ENCODE measurements around the gene ASRGL1.

The ASRGL1 gene

GRCh38 chr11:62345861-62346260 lies 8.6 kb downstream of the ASRGL1 start:
- TF ChIP-seq, protein P1, sequence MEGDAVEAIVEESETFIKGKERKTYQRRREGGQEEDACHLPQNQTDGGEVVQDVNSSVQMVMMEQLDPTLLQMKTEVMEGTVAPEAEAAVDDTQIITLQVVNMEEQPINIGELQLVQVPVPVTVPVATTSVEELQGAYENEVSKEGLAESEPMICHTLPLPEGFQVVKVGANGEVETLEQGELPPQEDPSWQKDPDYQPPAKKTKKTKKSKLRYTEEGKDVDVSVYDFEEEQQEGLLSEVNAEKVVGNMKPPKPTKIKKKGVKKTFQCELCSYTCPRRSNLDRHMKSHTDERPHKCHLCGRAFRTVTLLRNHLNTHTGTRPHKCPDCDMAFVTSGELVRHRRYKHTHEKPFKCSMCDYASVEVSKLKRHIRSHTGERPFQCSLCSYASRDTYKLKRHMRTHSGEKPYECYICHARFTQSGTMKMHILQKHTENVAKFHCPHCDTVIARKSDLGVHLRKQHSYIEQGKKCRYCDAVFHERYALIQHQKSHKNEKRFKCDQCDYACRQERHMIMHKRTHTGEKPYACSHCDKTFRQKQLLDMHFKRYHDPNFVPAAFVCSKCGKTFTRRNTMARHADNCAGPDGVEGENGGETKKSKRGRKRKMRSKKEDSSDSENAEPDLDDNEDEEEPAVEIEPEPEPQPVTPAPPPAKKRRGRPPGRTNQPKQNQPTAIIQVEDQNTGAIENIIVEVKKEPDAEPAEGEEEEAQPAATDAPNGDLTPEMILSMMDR (IDR thresholded peaks at IDR 0.05; ENCODE audit: low read depth, low read length), result no peak
- Histone ChIP-seq H3K9me3 (ENCODE audit: severe bottlenecking) (no peaks in the 10 kb centered on the region), H3K4me3 (ENCODE audit: low read depth, low read length) (no peak overlapping the region), H3K27ac (no peak overlapping the region), H3K36me3 (peaks cover 67% of the 10 kb centered on the region), H3K27me3 (ENCODE audit: insufficient read depth, low read depth, severe bottlenecking) (no peaks in the 10 kb centered on the region)
- no peak for DNase-seq

GRCh38 chr11:62352355-62353336 lies 15.4 kb downstream of the ASRGL1 start:
- Histone ChIP-seq H3K4me3 (ENCODE audit: low read depth, low read length) (no peak overlapping the region), H3K27ac (no peak overlapping the region), H3K27me3 (ENCODE audit: insufficient read depth, low read depth, severe bottlenecking) (no peaks in the 10 kb centered on the region), H3K9me3 (ENCODE audit: severe bottlenecking) (no peaks in the 10 kb centered on the region), H3K36me3 (peaks cover 47% of the 10 kb centered on the region)
- TF ChIP-seq, protein P1 (IDR thresholded peaks at IDR 0.05; ENCODE audit: low read depth, low read length), result no peak
- no peak for DNase-seq

GRCh38 chr11:62353841-62354240 lies 16.6 kb downstream of the ASRGL1 start:
- Histone ChIP-seq H3K9me3 (ENCODE audit: severe bottlenecking) (no peaks in the 10 kb centered on the region), H3K4me3 (ENCODE audit: low read depth, low read length) (no peak overlapping the region), H3K27ac (no peak overlapping the region), H3K36me3 (peaks cover 59% of the 10 kb centered on the region), H3K27me3 (ENCODE audit: insufficient read depth, low read depth, severe bottlenecking) (no peaks in the 10 kb centered on the region)
- no peak for DNase-seq
- TF ChIP-seq, protein P1 (IDR thresholded peaks at IDR 0.05; ENCODE audit: low read depth, low read length), result no peak

DNA sequence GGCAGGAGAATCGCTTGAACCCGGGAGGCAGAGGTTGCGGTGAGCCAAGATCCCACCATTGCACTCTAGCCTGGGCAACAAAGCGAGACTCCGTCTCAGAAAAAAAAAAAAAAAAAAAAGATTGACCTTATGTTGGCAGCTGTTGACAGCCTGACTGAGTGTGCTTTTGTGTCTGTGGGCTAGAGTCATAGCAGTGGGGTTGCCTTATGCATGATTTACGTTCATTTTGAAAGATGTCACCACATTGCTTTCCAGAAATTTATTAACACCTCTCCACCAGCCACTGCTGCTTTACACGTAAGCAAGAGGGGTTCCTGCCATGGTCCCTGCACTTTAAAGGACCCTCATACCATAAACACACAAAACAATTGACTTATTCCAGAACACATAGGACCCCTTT lies 21.0 kb downstream of the ASRGL1 start:
- no peaks in the 10 kb centered on the region for H3K9me3 ChIP-seq (ENCODE audit: severe bottlenecking)
- TF ChIP-seq, protein P1 (IDR thresholded peaks at IDR 0.05; ENCODE audit: low read depth, low read length), result no peak
- H3K27me3 ChIP-seq (ENCODE audit: insufficient read depth, low read depth, severe bottlenecking), result no peaks in the 10 kb centered on the region
- H3K36me3 ChIP-seq, result peaks cover 61% of the 10 kb centered on the region
- H3K4me3 ChIP-seq (ENCODE audit: low read depth, low read length), result no peak overlapping the region
- DNase-seq, result no peak
- H3K27ac ChIP-seq, result no peak overlapping the region

GRCh38 chr11:62359475-62359874 lies 22.2 kb downstream of the ASRGL1 start:
- no peaks in the 10 kb centered on the region for H3K9me3 ChIP-seq (ENCODE audit: severe bottlenecking)
- DNase-seq, result no peak
- TF ChIP-seq, protein P1 (IDR thresholded peaks at IDR 0.05; ENCODE audit: low read depth, low read length), result no peak
- H3K36me3 ChIP-seq, result peaks cover 56% of the 10 kb centered on the region
- H3K4me3 ChIP-seq (ENCODE audit: low read depth, low read length), result no peak overlapping the region
- H3K27ac ChIP-seq, result no peak overlapping the region
- H3K27me3 ChIP-seq (ENCODE audit: insufficient read depth, low read depth, severe bottlenecking), result no peaks in the 10 kb centered on the region

Measured in WERI-Rb-1 (cell line).